ENCODE measurements around the gene ZNF653.

DNA sequence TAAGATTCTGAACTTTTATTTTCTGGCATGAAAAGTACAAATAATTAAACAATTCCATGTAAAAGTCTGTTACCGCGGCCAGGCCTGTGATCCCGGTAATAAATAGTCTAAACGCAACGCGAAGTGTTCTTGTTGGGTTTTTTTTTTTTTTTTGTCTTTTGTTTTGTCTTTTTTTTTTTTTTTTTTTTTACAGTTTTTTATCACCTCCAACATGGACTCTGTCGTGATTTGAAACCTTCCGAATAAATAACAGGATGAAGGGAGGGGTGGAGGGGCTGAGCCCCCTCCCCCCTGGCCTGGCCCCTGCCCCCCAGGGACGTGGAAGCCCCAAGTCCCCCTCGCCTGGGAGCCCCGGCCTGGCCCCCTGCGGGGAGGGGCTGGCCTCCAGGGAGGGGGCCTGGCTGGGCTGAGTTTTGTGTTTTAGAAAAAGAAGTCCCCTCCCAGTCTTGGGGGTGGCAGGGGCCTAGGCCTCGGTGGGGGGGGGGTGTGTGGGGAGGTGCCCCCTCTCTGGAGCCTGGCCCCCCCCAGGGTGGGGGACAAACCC lies 54.2 kb downstream of the ZNF653 start:
- TF ChIP-seq, protein P1, sequence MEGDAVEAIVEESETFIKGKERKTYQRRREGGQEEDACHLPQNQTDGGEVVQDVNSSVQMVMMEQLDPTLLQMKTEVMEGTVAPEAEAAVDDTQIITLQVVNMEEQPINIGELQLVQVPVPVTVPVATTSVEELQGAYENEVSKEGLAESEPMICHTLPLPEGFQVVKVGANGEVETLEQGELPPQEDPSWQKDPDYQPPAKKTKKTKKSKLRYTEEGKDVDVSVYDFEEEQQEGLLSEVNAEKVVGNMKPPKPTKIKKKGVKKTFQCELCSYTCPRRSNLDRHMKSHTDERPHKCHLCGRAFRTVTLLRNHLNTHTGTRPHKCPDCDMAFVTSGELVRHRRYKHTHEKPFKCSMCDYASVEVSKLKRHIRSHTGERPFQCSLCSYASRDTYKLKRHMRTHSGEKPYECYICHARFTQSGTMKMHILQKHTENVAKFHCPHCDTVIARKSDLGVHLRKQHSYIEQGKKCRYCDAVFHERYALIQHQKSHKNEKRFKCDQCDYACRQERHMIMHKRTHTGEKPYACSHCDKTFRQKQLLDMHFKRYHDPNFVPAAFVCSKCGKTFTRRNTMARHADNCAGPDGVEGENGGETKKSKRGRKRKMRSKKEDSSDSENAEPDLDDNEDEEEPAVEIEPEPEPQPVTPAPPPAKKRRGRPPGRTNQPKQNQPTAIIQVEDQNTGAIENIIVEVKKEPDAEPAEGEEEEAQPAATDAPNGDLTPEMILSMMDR (IDR thresholded peaks at IDR 0.05), result no peak
- TF ChIP-seq POLR2A (IDR thresholded peaks at IDR 0.05), result no peak

Data from Peyer's patch (tissue), 4 donors.